Chondrocyte (in vitro differentiated cells): ENCODE data around the gene MYL4. TPM values are rescaled to one million over a fixed set of nuclear protein-coding genes. Genes with fewer than 3 reads are reported as not detected.
"Not testable (repeated sequence)": the region's sequence is repeated elsewhere in the genome, so short reads cannot be mapped to it uniquely, and the experiment has no call there.

Experiments used
- DNase-seq: peaks from one replicate; pipeline ENCODE4 v3.0.0; 2021; ENCODE audit warnings: mixed read lengths, low spot score
- H3K27ac Mint-ChIP-seq: one replicate; pipeline ENCODE4 v1.8.0; 2021; ENCODE audit warnings: mild to moderate bottlenecking, moderate library complexity, mixed read lengths; ENCODE audit not compliant: unreplicated experiment
- H3K27me3 Mint-ChIP-seq: 2 replicates; pipeline ENCODE4 v1.8.0; 2021; ENCODE audit warnings: low read depth, mixed read lengths
- H3K36me3 Mint-ChIP-seq: 2 replicates; pipeline ENCODE4 v1.8.0; 2021; ENCODE audit warnings: low read depth, mixed read lengths
- H3K4me1 Mint-ChIP-seq: 2 replicates; pipeline ENCODE4 v1.8.0; 2021; ENCODE audit warnings: low read depth, mild to moderate bottlenecking, mixed read lengths
- H3K4me3 Mint-ChIP-seq: one replicate; pipeline ENCODE4 v1.8.0; 2021; ENCODE audit warnings: mild to moderate bottlenecking, moderate library complexity, mixed read lengths; ENCODE audit not compliant: unreplicated experiment
- H3K9me3 Mint-ChIP-seq: 2 replicates; pipeline ENCODE4 v1.8.0; 2021; ENCODE audit warnings: low read depth, mixed read lengths
- CTCF ChIP-seq: fragments of 200-600 bp; sonication (generic); IDR thresholded peaks from 2 replicates; pipeline ENCODE4 v1.5.0; 2021; ENCODE audit warnings: antibody characterized with exemption, mild to moderate bottlenecking, moderate library complexity
- total RNA-seq: library from RNA; stranded (reverse); gene quantifications from 3 replicates; pipeline ENCODE4 v1.2.1, GENCODE V29; 2021

The MYL4 gene
- total RNA-seq, 1 donor from 2014 or later = 1.9 TPM

- TF ChIP-seq CTCF = no peak
- H3K4me1 Mint-ChIP-seq = peaks cover 40% of the 10 kb centered on the region
- H3K9me3 Mint-ChIP-seq = no peaks in the 10 kb centered on the region
- no peak for DNase-seq
- peaks cover 11% of the 10 kb centered on the region for H3K36me3 Mint-ChIP-seq
- H3K27me3 Mint-ChIP-seq = no peaks in the 10 kb centered on the region
- H3K27ac Mint-ChIP-seq = peak overlapping the region; percentile 43
- no peak overlapping the region for H3K4me3 Mint-ChIP-seq
Observed at GRCh38 chr17:47180337-47180736, 28.8 kb upstream of the MYL4 start.

GRCh38 chr17:47180988-47181387 lies 28.2 kb upstream of the MYL4 start:
- Mint-ChIP-seq H3K4me1 (peaks cover 46% of the 10 kb centered on the region), H3K36me3 (peaks cover 11% of the 10 kb centered on the region)
- not testable (repeated sequence) for H3K4me3 Mint-ChIP-seq, H3K27me3 Mint-ChIP-seq, DNase-seq, H3K27ac Mint-ChIP-seq, H3K9me3 Mint-ChIP-seq

GRCh38 chr17:47184681-47185080 lies 24.5 kb upstream of the MYL4 start:
- Mint-ChIP-seq H3K4me1 (peaks cover 68% of the 10 kb centered on the region), H3K4me3 (no peak overlapping the region), H3K27me3 (no peaks in the 10 kb centered on the region), H3K9me3 (no peaks in the 10 kb centered on the region), H3K36me3 (peaks cover 5% of the 10 kb centered on the region), H3K27ac (no peak overlapping the region)
- TF ChIP-seq CTCF = no peak
- DNase-seq = no peak

- Mint-ChIP-seq H3K9me3 (no peaks in the 10 kb centered on the region), H3K4me3 (peak overlapping the region; percentile 98), H3K27ac (peak overlapping the region; percentile 100), H3K4me1 (peaks cover 53% of the 10 kb centered on the region), H3K36me3 (no peaks in the 10 kb centered on the region), H3K27me3 (no peaks in the 10 kb centered on the region)
- no peak for TF ChIP-seq CTCF
- no peak for DNase-seq
Observed at GRCh38 chr17:47188271-47188875, 20.8 kb upstream of the MYL4 start.

- H3K4me1 Mint-ChIP-seq = peaks cover 50% of the 10 kb centered on the region
- no peaks in the 10 kb centered on the region for H3K9me3 Mint-ChIP-seq
- peak; percentile 97 for DNase-seq
- no peaks in the 10 kb centered on the region for H3K36me3 Mint-ChIP-seq
- no peak for TF ChIP-seq CTCF
- H3K27ac Mint-ChIP-seq = peak within 1 kb of the TSS; percentile 100
- H3K4me3 Mint-ChIP-seq = peak within 1 kb of the TSS; percentile 98
- no peaks in the 10 kb centered on the region for H3K27me3 Mint-ChIP-seq
Observed at GRCh38 chr17:47188876-47189731, 20.0 kb upstream of the MYL4 start, which contains the start of gene CDC27. TSS of gene CDC27 (minus strand) at chr17:47189295. CDS start at chr17:47189172, 123 bp downstream.
